Measurements from ENCODE around the gene BZW2.

GRCh38 chr7:16649196-16649595 is 3.2 kb downstream of the BZW2 start:
- TF ChIP-seq CTCF (IDR thresholded peaks at IDR 0.05) (no peak), EZH2phosphoT487 (IDR thresholded peaks at IDR 0.05) (no peak), EZH2 (IDR thresholded peaks at IDR 0.05) (no peak)
